Hypothalamus (tissue), 51 donors: ENCODE measurements around the gene TMEM187.
A peak's percentile ranks its signal among the peaks of the same experiment; 100 is the strongest.

ENCODE experiments used
- DNase-seq, 51 donors: peaks; one replicate each; lab custom pipeline; 2025; lab: John Stamatoyannopoulos, UW

Gene TMEM187

GRCh38 chrX:154016366-154017076 is 44.0 kb downstream of the TMEM187 start:
- no peak for DNase-seq

- DNase-seq, result no peak
These were observed 45.4 kb downstream of the TMEM187 start for GRCh38 chrX:154017766-154018517.

GRCh38 chrX:154018518-154019060 is 46.0 kb downstream of the TMEM187 start:
- DNase-seq, result no peak

- DNase-seq, result no peak
These were observed 46.6 kb downstream of the TMEM187 start for GRCh38 chrX:154019061-154019621.

GRCh38 chrX:154019633-154020528 is 47.3 kb downstream of the TMEM187 start, which contains the start of gene IRAK1:
Gene IRAK1 (minus strand): TSS chrX:154019902. CDS start chrX:154019812, 90 bp downstream.
- peak in 32 of 51 donors; percentile 4 to 66 (median 25) for DNase-seq

DNA sequence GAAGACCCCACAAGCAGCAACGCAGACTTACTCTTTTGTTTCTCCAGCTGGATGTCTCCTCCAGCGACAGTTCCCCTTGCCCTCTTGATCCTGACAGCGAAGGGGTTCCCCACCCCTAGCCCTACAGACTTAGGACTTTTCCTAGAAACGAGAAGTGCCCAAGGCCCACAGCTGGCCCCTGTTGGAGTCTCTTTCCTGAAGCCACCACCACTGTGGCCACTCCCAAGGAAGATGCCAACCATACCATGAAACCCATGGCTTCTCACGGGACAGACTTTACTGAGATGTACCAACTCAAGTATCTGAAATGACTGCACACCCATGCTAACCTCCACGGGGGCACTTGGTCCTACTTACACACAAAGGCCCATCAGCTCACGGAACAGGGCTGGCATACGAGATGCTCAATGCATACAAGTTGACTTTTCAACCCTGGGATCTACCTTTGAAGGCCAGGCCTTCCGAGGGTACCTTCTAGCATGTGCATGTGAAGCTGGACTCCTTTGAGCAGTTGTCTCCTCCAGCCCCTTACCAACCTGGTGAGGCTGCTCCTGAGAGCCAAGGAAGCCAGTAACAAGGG is 48.1 kb downstream of the TMEM187 start:
- no peak for DNase-seq

- DNase-seq, result peak in 2 of 51 donors; percentile 8 to 21
These were observed 48.6 kb downstream of the TMEM187 start for GRCh38 chrX:154021131-154021611.

GRCh38 chrX:154022108-154022507 is 49.6 kb downstream of the TMEM187 start:
- DNase-seq, result no peak

DNA sequence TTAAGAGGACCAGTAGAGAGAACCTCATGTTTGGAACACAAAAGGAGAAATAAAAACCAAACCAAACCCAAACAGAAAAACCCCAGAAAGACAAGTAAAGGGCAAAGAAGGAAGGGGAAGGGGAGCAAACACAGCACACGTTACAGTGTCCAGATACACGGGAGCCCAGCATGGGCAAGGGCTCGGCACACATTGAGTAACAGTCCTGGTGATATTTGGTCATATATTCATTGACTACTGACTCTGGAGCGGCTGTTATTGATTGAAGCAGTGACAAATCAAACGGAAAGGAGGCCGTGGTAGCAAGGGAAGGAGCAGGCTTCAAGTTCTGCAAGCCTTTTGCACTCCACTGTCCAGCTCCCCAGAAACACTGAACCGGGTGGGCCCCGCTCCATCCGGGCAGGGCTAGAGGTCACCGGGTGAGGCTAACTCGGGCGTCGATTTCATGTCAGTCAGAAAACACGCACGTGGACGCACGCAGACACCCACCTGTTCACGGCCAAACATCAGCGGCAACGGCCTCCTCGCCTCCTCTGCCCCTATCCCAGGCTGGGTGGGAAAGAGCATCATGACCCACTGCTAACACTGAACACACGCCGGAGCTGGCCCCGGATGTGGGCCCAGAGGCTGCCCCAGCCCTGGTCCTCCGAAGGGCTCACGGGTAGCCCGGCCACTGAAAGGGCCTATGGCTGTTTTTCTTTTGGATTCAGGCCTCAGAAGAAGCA is 50.9 kb downstream of the TMEM187 start:
- DNase-seq, result no peak

GRCh38 chrX:154024271-154024670 is 51.7 kb downstream of the TMEM187 start:
- DNase-seq, result no peak

- DNase-seq, result no peak
These were observed 52.7 kb downstream of the TMEM187 start for GRCh38 chrX:154025230-154025629.

GRCh38 chrX:154026136-154027021 is 53.8 kb downstream of the TMEM187 start:
- no peak for DNase-seq

DNA sequence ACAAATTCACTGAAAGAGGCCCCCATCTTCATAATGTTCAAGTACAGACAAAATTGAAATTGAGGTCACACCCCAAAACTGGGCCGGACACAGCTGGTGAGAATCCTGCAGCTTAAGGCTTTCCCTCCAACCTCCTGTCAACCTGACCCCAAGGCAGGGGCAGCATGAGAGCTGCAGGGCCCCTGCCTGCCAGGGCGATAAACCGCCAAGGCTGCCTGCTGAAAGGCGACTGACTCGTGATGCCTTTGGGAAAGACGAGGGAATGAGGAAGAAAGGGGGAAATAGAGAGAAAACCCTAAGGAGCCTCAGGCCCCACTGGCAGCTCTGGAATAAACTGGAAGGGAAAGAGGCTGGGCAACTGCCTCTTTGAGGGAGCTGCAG is 54.5 kb downstream of the TMEM187 start:
- no peak for DNase-seq

- DNase-seq, result no peak
These were observed 55.4 kb downstream of the TMEM187 start for GRCh38 chrX:154027986-154028385.

GRCh38 chrX:154028502-154029184 is 56.1 kb downstream of the TMEM187 start:
- no peak for DNase-seq

GRCh38 chrX:154029439-154029838 is 56.9 kb downstream of the TMEM187 start:
- DNase-seq, result no peak

DNA sequence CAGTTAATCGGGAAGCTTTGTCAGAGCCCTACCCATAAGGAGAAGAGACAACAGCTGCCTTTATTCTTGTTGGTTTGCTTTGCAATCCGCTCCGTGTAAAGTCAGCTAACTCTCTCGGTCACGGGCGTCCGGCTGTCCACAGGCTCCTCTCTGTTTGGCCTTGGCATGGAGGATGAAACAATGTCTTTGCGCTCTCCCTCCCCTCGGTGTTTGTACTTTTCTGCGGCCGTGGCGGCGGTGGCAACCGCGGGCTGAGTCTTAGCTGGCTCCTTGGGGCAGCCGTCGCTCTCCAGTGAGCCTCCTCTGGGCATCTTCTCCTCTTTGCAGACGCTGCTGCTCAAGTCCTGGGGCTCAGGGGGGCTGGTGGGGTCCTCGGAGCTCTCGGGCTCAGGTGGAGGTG is 57.7 kb downstream of the TMEM187 start:
- peak in 9 of 51 donors; percentile 5 to 43 (median 13) for DNase-seq
